ENCODE data around the gene NTSR1.

Gene NTSR1

GRCh38 chr20:62792940-62793756, 84.5 kb downstream of the NTSR1 start:
- no peak for DNase-seq

DNA sequence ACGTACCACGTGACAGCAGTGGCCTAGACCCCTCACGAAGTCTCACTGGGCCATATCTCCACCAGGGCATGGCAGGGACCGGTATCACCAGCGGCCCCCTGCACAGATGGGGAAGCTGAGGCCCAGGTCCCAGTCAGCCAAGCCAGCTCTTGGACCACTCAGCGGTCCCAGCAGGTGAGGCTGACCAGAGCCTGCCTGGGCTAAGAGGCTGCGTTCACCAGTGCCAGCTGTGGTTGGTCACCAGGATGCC, 85.0 kb downstream of the NTSR1 start:
- no peak for DNase-seq

DNA sequence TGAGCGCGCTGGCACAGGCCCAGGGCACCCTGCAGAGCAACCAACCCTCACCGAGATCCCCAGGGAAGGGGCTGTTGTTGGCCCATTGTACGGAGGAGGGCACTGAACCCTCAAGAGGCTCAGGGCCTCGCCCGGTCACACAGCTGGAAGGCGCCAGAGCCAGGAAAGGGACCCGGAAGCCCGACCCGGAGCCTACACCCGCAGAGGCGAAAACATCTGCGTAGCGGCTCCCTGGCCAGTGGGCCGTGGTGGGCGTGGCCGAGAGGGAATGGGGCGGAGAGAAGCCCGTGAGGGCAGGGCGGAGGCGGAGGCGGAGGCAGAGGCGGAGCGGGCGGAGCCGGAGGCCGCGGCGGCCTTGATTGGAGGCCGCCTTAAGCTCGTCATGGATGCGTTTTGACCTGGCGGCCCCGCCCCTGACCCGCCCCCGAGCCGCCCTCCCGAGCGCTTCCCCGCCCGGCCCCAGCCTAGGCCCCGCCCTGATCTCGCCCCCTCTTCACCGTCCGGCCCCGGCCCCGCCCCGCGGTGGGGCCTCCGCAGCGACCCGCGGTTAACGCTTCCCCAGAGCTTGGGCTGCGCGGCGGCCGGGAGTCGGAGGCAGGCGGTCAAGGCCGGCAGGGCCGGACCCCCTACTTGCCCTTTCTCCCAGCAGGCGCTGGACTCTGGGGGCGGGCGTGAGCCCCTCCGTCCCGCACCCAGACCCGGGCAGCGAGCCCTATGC, 85.5 kb downstream of the NTSR1 start:
- peak; percentile 78 for DNase-seq

GRCh38 chr20:62795023-62795761, 86.6 kb downstream of the NTSR1 start:
- DNase-seq: peak; percentile 25

DNA sequence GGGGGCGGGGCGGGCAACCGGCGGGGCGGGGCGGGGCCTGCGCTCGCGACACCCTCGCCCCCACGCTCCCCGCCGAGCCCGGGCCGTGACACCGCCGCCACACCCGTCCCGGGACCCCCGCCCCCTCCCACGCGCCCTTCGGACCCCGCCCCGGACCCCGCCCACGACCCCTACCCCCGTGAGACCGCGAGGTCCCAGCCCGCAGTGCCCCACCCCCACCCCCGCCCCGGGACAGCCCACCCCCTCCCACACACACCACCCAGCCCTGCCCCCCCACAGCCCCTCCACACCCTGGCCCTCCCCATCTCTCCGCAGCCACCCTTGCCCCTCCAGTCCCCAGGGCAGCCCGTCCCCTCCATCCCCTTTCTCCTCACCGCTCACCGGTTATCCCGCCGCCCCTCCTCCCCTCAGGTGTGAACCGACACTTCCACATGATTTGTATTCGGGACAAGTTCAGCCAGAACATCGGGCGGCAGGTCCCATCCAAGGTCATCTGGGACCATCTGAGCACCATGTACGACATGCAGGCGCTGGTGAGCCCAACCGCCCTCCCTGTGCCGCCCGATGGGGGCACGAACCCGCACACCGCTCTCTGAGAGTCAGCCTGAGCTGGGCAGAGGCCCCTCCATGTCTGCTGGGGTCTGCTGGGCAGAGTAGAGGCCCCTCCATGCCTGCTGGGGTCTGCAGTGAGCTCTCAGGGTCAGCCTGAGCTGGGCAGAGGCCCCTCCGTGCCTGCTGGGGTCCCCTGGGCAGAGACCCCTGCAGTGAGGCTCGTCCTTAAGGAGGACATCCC, 88.3 kb downstream of the NTSR1 start:
- no peak for DNase-seq

- no peak for DNase-seq
Measured at GRCh38 chr20:62797671-62798532, 89.3 kb downstream of the NTSR1 start.

DNA sequence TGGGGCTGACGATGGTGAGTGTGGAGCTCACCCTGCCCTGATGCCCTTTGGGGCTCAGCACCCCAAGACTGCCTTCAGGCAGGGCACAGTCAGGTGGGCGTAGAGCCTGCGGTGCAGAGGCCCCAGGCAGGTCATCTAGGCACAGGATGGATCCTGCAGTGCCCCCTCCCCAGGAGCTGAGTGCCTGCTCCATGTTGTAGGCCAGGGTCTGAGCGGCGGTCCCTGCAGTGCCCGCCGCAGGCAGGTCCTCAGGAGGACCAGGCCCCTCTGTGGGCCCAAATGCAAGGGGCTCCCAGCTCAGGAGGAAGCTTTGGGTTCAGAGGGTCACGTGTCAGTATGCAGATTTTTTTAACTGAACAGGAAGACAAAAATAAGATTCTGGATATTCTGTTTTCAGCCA, 90.4 kb downstream of the NTSR1 start:
- no peak for DNase-seq

DNA sequence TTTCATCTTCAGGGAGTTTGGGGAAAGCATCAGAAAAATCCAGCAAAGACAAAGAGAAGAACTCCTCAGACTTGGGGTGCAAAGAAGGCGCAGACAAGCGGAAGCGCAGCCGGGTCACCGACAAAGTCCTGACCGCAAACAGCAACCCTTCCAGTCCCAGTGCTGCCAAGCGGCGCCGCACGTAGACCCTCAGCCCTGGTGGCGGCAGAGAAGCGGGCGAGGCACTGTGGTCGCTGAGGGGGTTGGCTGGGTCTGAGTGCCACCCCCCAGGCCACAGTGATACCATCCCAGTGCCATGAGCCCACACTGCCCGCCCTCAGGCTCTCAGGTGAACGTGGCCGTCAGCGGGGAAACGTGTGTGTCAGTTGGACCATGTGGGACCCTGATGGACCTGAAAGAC, 90.8 kb downstream of the NTSR1 start:
- no peak for DNase-seq

DNA sequence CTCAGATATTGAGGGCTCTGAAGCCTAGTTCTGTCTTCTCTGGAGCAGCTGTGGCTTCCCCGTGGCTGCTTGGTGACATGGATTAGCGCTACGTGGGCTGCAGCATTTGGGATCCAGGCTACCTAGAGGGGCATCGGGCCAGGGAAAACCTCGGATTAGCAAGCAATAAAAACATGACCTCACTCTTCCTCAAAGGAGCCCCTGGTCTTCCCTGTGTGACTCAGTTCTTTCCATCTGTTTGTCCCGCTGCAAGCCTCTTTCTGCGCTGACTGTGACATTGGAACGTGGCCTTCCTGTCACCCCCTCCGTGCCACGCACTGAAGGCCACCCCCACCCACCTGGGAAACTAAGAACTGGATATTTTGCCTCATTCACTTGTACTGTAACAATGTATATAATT, 91.2 kb downstream of the NTSR1 start:
- DNase-seq: no peak

DNA sequence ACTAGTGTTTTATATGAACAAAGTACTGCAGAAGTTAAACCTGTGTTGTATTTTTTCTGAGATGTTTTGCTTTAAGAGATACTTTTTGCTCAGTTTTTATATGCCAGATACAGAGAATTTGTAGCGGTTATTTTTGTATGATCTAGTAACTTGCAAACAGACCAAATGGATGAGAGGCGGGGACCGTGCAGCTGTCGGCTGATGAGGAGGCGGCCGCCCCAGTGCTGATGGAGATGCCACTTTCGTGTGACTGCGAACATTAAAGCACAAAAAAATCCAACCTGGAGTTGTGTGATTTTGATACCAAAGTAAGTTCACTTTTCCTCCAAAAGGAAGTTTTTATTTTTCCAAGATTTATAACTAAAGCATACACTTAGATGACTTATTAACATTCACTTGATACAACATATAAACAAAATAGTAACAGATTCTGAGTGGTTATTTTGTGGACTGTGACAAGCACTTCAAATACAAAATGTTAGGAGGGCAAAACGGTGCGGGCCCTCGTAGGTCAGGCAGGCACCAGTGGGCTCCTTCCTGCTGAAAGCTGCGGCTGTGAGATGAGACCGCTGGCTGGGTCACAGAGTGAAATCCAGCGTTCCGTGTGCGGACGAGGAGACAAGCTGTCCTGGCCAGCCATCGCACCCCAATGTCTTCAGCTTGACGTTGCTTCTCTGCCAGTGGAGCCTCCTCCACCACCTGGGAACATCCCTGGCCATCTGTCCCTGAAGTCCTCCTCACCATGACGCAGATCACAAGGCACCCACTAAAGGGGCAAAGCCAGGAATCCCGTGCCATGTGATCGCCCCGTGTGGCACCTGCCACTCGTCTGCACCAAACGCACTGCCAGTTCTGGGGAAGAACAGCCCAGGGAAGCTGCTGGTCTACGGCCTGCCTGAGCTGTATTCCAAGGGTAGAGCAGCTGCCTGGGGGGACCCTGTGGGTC, 92.0 kb downstream of the NTSR1 start:
- no peak for DNase-seq

DNA sequence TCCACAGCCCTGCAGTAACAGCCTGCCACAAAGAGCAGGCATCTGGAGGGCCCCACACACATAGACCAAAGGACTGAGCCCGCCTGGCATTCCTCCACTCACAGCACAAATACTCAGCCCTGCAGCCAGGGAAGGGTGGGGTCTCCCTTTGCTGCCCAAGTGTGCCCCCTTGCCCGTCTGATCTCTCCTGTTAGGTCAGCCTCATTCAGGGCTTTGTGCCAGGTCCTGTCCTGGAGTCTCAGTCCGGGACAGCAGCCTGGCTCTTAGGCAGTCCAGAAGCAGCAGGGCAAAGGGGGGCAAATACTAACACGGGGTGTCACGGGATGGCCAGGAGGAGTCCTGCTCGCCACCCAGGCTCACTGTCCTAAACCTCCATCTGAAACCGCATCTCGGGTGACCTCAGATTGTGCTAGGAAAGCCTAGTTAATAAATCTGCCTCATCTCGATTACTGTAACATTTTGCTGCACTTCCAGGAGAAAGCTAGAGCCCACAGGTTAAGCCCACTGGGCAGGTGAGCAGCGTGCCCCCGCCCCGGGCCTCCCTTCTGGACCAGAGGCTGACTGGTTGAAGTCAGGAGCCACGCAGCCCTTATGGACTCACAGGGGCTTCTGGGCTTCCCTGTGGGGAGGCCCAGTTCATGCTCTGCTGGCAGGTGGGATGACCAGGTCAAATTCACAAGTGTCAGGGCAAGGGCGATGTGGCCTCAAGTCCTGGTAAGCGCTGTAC, 92.8 kb downstream of the NTSR1 start:
- DNase-seq: no peak

DNA sequence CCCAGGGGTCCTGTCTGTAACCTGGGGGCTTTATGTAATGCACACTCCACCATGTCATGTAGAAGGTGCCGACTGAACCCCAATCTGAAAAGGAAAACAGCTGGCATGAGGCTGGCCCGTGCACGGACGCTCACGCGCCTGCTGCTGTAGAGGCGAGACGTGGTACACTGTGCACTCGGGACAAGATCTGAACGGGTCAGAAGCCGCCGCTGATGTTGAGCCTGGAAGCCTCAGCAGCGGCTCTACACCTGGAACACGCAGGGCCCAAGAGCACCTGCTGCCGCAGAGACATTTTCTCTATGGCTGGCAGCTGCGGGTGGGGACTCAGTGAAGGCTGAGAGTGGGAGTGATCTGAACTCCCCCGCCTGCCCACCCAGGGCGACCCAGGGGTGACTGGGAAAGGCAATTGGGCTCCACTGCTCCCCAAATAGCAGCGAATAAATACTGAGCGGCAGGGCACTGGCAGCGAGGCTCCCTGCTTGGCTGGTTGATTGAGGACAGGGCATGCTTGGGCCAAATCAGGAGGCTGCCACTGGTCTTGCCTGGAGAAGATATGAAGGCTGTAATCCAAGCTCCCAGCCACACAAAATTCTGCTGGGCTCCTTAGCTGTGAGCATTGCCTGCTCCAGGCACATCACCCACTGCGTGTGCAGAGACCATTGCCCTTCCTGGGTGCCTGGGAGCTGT, 93.5 kb downstream of the NTSR1 start:
- no peak for DNase-seq

DNA sequence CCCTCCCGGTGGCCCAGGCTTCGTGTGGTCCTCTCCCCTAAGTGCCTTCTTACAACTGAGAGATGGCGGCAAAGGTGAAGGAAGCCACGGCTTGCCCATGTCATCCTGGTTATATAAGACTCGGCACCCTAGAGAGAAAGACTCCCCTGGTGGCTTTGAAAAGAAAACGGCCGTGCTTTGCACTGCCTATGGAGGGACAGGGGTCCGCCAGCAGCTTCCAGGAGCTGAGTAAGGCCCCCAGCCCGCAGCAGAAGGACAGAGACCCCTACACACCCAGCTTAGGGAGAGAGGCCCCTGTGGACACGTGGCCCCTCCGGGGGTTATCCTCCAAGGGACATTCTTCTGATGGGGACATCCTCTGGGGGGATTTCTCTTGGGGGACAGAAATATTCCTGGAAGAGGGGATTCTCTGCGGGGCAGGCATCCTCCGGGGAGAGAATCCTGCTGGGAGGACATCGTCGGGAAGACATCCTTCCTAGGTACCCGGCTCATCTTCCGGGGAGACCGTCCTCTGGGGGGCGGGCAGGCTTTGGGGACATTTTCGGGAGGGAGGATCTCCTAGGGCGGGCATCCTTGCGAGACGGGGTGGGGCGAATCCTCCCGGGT, 95.5 kb downstream of the NTSR1 start:
- no peak for DNase-seq

DNA sequence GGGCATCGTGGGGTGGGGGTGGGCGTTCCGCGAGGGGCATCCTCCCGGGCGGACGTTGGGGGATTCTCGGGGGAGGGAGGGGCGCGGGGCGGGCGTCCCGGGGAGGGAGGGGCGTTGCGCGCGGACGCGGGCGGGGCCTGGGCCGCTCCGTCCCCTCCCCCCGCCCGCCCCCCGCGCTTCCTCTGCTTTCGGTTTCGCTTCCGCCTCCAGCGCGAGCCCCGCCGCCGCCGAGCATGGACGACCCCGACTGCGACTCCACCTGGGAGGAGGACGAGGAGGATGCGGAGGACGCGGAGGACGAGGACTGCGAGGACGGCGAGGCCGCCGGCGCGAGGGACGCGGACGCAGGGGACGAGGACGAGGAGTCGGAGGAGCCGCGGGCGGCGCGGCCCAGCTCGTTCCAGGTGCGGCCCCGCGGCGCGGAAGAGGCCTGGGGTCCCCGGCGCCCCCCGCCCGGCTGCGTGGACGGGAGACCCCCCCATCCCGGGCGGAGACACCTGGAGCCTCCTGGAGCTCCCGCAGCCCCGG, 96.1 kb downstream of the NTSR1 start, which contains the start of gene OGFR:
TSS of gene OGFR (plus strand) at position 209 of the 528 bp plus-strand sequence. CDS start at position 234, 25 bp downstream.
- peak; percentile 43 for DNase-seq

DNA sequence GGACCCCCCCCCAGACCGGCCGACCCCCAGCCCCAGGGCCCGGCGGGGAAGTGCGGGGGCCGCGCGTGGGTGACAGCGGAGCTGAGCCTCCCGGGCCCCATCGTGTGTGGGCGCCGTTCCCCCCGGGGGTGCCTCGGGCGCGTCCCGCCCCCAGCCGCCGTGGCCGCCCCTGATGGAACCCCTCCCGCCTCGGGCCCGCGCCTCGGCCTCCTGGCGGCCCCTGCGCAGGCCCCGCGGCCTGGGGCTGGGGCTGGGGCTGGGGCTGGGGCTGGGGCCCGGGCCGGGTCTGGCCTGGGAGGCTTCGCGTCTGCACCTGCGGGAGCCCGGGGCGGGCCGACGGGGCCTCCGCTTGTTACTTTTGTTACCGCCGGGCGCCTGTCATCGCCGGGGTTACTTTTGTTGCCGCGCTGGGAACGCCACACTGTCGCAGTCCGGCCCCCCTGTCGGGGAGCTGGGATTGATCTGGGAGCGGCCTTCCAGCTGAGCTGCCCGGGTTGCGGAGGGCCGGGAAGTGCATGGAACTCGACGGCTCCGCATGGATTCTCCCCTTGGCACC, 96.6 kb downstream of the NTSR1 start:
- DNase-seq: no peak

GRCh38 chr20:62805711-62806382, 97.2 kb downstream of the NTSR1 start:
- DNase-seq: no peak

DNA sequence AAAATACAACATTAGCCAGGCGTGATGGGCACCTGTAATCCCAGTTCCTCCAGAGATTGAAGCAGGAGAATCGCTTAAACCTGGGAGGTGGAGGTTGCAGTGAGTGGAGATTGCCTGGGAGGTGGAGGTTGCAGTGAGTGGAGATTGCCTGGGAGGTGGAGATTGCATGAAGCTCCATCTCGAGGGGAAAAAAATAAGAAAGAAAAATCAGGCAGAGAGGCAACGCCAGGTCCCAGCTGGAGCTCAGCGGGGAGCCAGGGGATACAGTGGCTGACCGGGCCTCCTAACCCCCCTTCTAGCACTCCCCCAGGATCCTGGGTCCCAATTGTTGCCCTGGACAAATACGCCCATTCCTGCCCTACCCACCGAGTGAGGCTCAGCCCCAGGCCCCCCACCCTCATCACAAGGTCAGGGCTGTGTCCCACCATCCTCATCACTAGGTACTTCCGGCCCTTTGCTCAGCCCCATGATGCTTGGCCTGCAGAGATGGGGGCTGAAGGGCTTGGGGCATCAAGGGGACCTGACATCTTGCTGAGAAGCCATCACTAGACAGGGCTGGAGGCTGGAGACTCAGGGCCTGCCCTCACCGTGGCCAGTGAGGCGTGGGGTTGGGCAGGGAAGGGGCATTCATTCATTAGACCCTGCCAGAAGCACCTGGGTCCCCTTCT, 97.9 kb downstream of the NTSR1 start:
- no peak for DNase-seq
